ENCODE measurements around the gene DCLK2. TPM values are rescaled to one million over a fixed set of nuclear protein-coding genes. Genes with fewer than 3 reads are reported as not detected.

The DCLK2 gene
- total and polyA plus RNA-seq, 2 donors from 2014 or later, result 2.6 to 3.4 TPM

- Histone ChIP-seq H3K4me1 (ENCODE audit: control insufficient read depth in 2 of 3, insufficient read depth in 2 of 3, low read depth in 1 of 3, low read length in 3 of 3) (no peaks in the 10 kb centered on the region), H3K27ac (ENCODE audit: low read depth in 2 of 2, low read length in 2 of 2) (no peak overlapping the region), H3K36me3 (ENCODE audit: control insufficient read depth in 2 of 3, insufficient read depth in 3 of 3, low read length in 3 of 3) (no peaks in the 10 kb centered on the region), H3K9me3 (ENCODE audit: control insufficient read depth in 2 of 3, insufficient read depth in 1 of 3, low read length in 3 of 3) (no peaks in the 10 kb centered on the region), H3K9ac (ENCODE audit: low read length in 3 of 3) (no peak overlapping the region), H3K4me3 (ENCODE audit: low read length in 3 of 3) (no peak overlapping the region), H3K27me3 (ENCODE audit: control insufficient read depth, insufficient read depth, low read length) (no peaks in the 10 kb centered on the region)
- intact Hi-C loops (cut with DNase I), result no loop called here
- TF ChIP-seq CTCF (IDR thresholded peaks at IDR 0.05; ENCODE audit: borderline replicate concordance, extremely low read depth, insufficient read depth), result no peak
- no peak for FAIRE-seq
- DNase-seq, result no peak
Measured at GRCh38 chr4:150250998-150251651, 172.9 kb downstream of the DCLK2 start.

GRCh38 chr4:150251752-150252190 is 173.5 kb downstream of the DCLK2 start:
- H3K4me1 ChIP-seq (ENCODE audit: control insufficient read depth in 2 of 3, insufficient read depth in 2 of 3, low read depth in 1 of 3, low read length in 3 of 3), result no peaks in the 10 kb centered on the region
- no peaks in the 10 kb centered on the region for H3K27me3 ChIP-seq (ENCODE audit: control insufficient read depth, insufficient read depth, low read length)
- H3K9me3 ChIP-seq (ENCODE audit: control insufficient read depth in 2 of 3, insufficient read depth in 1 of 3, low read length in 3 of 3), result no peaks in the 10 kb centered on the region
- H3K9ac ChIP-seq (ENCODE audit: low read length in 3 of 3), result no peak overlapping the region
- intact Hi-C loops (cut with DNase I), result no loop called here
- peak in 3 of 5 donors; percentile 58 to 88 (median 63) for DNase-seq
- FAIRE-seq, result no peak
- H3K4me3 ChIP-seq (ENCODE audit: low read length in 3 of 3), result no peak overlapping the region
- no peaks in the 10 kb centered on the region for H3K36me3 ChIP-seq (ENCODE audit: control insufficient read depth in 2 of 3, insufficient read depth in 3 of 3, low read length in 3 of 3)
- no peak overlapping the region for H3K27ac ChIP-seq (ENCODE audit: low read depth in 2 of 2, low read length in 2 of 2)
- no peak for TF ChIP-seq CTCF (IDR thresholded peaks at IDR 0.05; ENCODE audit: borderline replicate concordance, extremely low read depth, insufficient read depth)

- DNase-seq (no peak), FAIRE-seq (no peak)
- Histone ChIP-seq H3K27ac (ENCODE audit: low read depth in 2 of 2, low read length in 2 of 2) (no peak overlapping the region), H3K9ac (ENCODE audit: low read length in 3 of 3) (no peak overlapping the region), H3K4me1 (ENCODE audit: control insufficient read depth in 2 of 3, insufficient read depth in 2 of 3, low read depth in 1 of 3, low read length in 3 of 3) (no peaks in the 10 kb centered on the region), H3K9me3 (ENCODE audit: control insufficient read depth in 2 of 3, insufficient read depth in 1 of 3, low read length in 3 of 3) (no peaks in the 10 kb centered on the region), H3K27me3 (ENCODE audit: control insufficient read depth, insufficient read depth, low read length) (no peaks in the 10 kb centered on the region), H3K4me3 (ENCODE audit: low read length in 3 of 3) (no peak overlapping the region), H3K36me3 (ENCODE audit: control insufficient read depth in 2 of 3, insufficient read depth in 3 of 3, low read length in 3 of 3) (no peaks in the 10 kb centered on the region)
- no peak for TF ChIP-seq CTCF (IDR thresholded peaks at IDR 0.05; ENCODE audit: borderline replicate concordance, extremely low read depth, insufficient read depth)
- intact Hi-C loops (cut with DNase I), result no loop called here
Measured at GRCh38 chr4:150252306-150252705, 174.1 kb downstream of the DCLK2 start.

- no peaks in the 10 kb centered on the region for H3K9me3 ChIP-seq (ENCODE audit: control insufficient read depth in 2 of 3, insufficient read depth in 1 of 3, low read length in 3 of 3)
- H3K27me3 ChIP-seq (ENCODE audit: control insufficient read depth, insufficient read depth, low read length), result no peaks in the 10 kb centered on the region
- no peak overlapping the region for H3K9ac ChIP-seq (ENCODE audit: low read length in 3 of 3)
- no peak for DNase-seq
- no peak for FAIRE-seq
- no peak overlapping the region for H3K4me3 ChIP-seq (ENCODE audit: low read length in 3 of 3)
- H3K4me1 ChIP-seq (ENCODE audit: control insufficient read depth in 2 of 3, insufficient read depth in 2 of 3, low read depth in 1 of 3, low read length in 3 of 3), result no peaks in the 10 kb centered on the region
- TF ChIP-seq CTCF (IDR thresholded peaks at IDR 0.05; ENCODE audit: borderline replicate concordance, extremely low read depth, insufficient read depth), result no peak
- no peaks in the 10 kb centered on the region for H3K36me3 ChIP-seq (ENCODE audit: control insufficient read depth in 2 of 3, insufficient read depth in 3 of 3, low read length in 3 of 3)
- intact Hi-C loops (cut with DNase I), result no loop called here
- H3K27ac ChIP-seq (ENCODE audit: low read depth in 2 of 2, low read length in 2 of 2), result no peak overlapping the region
Measured at GRCh38 chr4:150252741-150253140, 174.5 kb downstream of the DCLK2 start.
